Measurements from ENCODE around the gene CRIP3. TPM values are rescaled to one million over a fixed set of nuclear protein-coding genes. Genes with fewer than 3 reads are reported as not detected.

The CRIP3 gene
- total and polyA plus RNA-seq, 4 donors, result 1.1 to 9.5 (median 2.4) TPM

- Histone ChIP-seq H3K36me3 (ENCODE audit: control insufficient read depth in 4 of 4, insufficient read depth in 3 of 4, low read depth in 1 of 4, low read length in 3 of 4) (no peaks in the 10 kb centered on the region), H3K27me3 (ENCODE audit: control insufficient read depth in 4 of 4, insufficient read depth in 4 of 4, low read length in 3 of 4) (no peaks in the 10 kb centered on the region), H3K9me3 (ENCODE audit: control insufficient read depth in 4 of 4, low read length in 3 of 4) (no peaks in the 10 kb centered on the region), H3K27ac (ENCODE audit: low read depth in 1 of 2, low read length in 2 of 2) (no peak overlapping the region), H3K9ac (ENCODE audit: low read depth in 1 of 2, low read length in 2 of 2) (no peak overlapping the region), H3K4me1 (ENCODE audit: control insufficient read depth in 4 of 4, insufficient read depth in 4 of 4, low read length in 3 of 4) (peaks cover 5 to 22% (median 12%) of the 10 kb centered on the region in 4 donors), H3K4me3 (ENCODE audit: low read depth in 1 of 3, low read length in 3 of 3) (no peak overlapping the region)
- DNase-seq (ENCODE audit: low spot score), result no peak
- TF ChIP-seq FOXA2 (IDR thresholded peaks at IDR 0.05) (no peak), EGR1 (IDR thresholded peaks at IDR 0.05; ENCODE audit: low read depth in 2 of 2) (no peak), YY1 (IDR thresholded peaks at IDR 0.05) (no peak), JUND (IDR thresholded peaks at IDR 0.05) (no peak), RXRA (IDR thresholded peaks at IDR 0.05) (no peak)
- WGBS, result 95% methylated on average over 5 of the region's 5 CpGs
Observed at GRCh38 chr6:43285832-43286231, 22.8 kb downstream of the CRIP3 start.

DNA sequence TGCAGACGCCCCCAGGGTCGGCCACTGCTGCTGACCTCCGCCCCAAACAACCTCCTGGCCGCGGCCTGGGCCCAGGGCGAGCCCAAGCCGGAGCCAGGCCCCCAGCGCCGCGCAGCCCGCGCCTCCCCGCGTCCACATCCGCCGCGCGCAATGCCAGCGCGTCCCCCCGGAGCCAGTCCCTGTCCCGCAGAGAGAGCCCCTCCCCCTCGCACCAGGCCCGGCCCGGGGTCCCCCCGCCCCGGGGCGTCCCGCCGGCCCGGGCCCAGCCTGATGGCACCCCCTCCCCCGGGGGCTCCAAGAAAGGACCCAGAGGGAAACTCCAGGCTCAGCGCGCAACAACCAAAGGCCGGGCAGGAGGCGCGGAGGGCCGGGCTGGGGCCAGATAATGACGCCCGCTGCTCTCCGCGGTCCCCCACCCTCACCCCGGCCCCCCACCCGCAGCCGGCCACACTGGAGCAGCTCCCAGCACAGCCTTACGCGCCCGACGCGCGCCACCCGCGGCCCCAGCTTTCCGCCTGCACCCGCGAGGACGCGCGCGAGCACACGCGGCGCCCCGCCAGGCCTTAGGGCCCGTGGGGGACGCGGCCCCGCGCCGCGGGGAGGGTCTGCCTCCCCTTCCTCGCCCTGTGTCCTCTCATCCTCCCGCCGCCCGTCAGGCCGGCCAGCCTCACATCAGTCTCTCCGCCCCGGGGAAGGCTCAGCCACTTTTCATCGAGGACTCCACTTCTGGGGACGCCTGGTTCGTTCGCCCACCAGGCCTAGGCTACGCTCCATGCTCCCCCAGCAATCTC, 23.4 kb downstream of the CRIP3 start:
- DNase-seq (ENCODE audit: low spot score), result no peak
- H3K9me3 ChIP-seq (ENCODE audit: control insufficient read depth in 4 of 4, low read length in 3 of 4), result no peaks in the 10 kb centered on the region
- peaks cover 2 to 18% (median 11%) of the 10 kb centered on the region in 4 donors for H3K4me1 ChIP-seq (ENCODE audit: control insufficient read depth in 4 of 4, insufficient read depth in 4 of 4, low read length in 3 of 4)
- 54% methylated on average over 83 of the region's 83 CpGs for WGBS
- H3K4me3 ChIP-seq (ENCODE audit: low read depth in 1 of 3, low read length in 3 of 3), result no peak overlapping the region
- no peaks in the 10 kb centered on the region for H3K27me3 ChIP-seq (ENCODE audit: control insufficient read depth in 4 of 4, insufficient read depth in 4 of 4, low read length in 3 of 4)
- TF ChIP-seq FOXA2 (IDR thresholded peaks at IDR 0.05) (no peak), HNF4G (IDR thresholded peaks at IDR 0.05) (no peak), RXRA (IDR thresholded peaks at IDR 0.05) (no peak)
- TF ChIP-seq, protein P1, sequence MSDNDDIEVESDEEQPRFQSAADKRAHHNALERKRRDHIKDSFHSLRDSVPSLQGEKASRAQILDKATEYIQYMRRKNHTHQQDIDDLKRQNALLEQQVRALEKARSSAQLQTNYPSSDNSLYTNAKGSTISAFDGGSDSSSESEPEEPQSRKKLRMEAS (IDR thresholded peaks at IDR 0.05), result no peak
- TF ChIP-seq, protein P2, sequence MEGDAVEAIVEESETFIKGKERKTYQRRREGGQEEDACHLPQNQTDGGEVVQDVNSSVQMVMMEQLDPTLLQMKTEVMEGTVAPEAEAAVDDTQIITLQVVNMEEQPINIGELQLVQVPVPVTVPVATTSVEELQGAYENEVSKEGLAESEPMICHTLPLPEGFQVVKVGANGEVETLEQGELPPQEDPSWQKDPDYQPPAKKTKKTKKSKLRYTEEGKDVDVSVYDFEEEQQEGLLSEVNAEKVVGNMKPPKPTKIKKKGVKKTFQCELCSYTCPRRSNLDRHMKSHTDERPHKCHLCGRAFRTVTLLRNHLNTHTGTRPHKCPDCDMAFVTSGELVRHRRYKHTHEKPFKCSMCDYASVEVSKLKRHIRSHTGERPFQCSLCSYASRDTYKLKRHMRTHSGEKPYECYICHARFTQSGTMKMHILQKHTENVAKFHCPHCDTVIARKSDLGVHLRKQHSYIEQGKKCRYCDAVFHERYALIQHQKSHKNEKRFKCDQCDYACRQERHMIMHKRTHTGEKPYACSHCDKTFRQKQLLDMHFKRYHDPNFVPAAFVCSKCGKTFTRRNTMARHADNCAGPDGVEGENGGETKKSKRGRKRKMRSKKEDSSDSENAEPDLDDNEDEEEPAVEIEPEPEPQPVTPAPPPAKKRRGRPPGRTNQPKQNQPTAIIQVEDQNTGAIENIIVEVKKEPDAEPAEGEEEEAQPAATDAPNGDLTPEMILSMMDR (IDR thresholded peaks at IDR 0.05; ENCODE audit: low read depth, low read length, missing input control), result no peak
- H3K9ac ChIP-seq (ENCODE audit: low read depth in 1 of 2, low read length in 2 of 2), result no peak overlapping the region
- H3K36me3 ChIP-seq (ENCODE audit: control insufficient read depth in 4 of 4, insufficient read depth in 3 of 4, low read depth in 1 of 4, low read length in 3 of 4), result no peaks in the 10 kb centered on the region
- H3K27ac ChIP-seq (ENCODE audit: low read depth in 1 of 2, low read length in 2 of 2), result no peak overlapping the region

DNA sequence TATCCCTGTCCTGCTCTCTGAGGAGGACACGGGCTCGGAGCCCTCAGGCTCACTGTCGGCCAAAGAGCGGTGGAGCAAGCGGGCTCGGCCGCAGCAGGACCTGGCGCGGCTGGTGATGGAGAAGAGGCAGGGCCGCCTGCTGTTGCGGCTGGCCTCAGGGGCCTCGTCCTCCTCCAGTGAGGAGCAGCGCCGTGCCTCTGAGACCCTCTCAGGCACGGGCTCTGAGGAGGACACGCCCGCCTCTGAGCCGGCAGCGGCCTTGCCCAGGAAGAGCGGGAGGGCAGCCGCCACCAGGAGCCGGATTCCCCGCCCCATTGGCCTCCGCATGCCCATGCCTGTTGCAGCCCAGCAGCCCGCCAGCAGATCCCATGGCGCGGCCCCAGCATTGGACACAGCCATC, 24.7 kb downstream of the CRIP3 start:
- no peaks in the 10 kb centered on the region for H3K36me3 ChIP-seq (ENCODE audit: control insufficient read depth in 4 of 4, insufficient read depth in 3 of 4, low read depth in 1 of 4, low read length in 3 of 4)
- H3K4me1 ChIP-seq (ENCODE audit: control insufficient read depth in 4 of 4, insufficient read depth in 4 of 4, low read length in 3 of 4), result peaks cover 5 to 30% (median 18%) of the 10 kb centered on the region in 4 donors
- H3K4me3 ChIP-seq (ENCODE audit: low read depth in 1 of 3, low read length in 3 of 3), result no peak overlapping the region
- H3K9me3 ChIP-seq (ENCODE audit: control insufficient read depth in 4 of 4, low read length in 3 of 4), result no peaks in the 10 kb centered on the region
- 94% methylated on average over 27 of the region's 27 CpGs for whole genome bisulfite sequencing
- no peaks in the 10 kb centered on the region for H3K27me3 ChIP-seq (ENCODE audit: control insufficient read depth in 4 of 4, insufficient read depth in 4 of 4, low read length in 3 of 4)
- H3K9ac ChIP-seq (ENCODE audit: low read depth in 1 of 2, low read length in 2 of 2), result no peak overlapping the region
- no peak for DNase-seq (ENCODE audit: low spot score)
- H3K27ac ChIP-seq (ENCODE audit: low read depth in 1 of 2, low read length in 2 of 2), result no peak overlapping the region
- no peak for TF ChIP-seq TAF1 (conservative IDR thresholded peaks at IDR 0.05)
- no peak for TF ChIP-seq FOXA2 (IDR thresholded peaks at IDR 0.05)
- no peak for TF ChIP-seq EGR1 (IDR thresholded peaks at IDR 0.05; ENCODE audit: low read depth in 2 of 2)
- no peak for TF ChIP-seq HNF4G (IDR thresholded peaks at IDR 0.05)
- TF ChIP-seq FOXA1 (IDR thresholded peaks at IDR 0.05), result no peak
- TF ChIP-seq JUND (IDR thresholded peaks at IDR 0.05), result no peak
- TF ChIP-seq RAD21 (IDR thresholded peaks at IDR 0.05), result no peak
- TF ChIP-seq YY1 (IDR thresholded peaks at IDR 0.05), result no peak
- TF ChIP-seq, protein P2 (IDR thresholded peaks at IDR 0.05; ENCODE audit: low read depth, low read length, missing input control), result no peak
- TF ChIP-seq REST (IDR thresholded peaks at IDR 0.05), result no peak
- TF ChIP-seq, protein P1 (IDR thresholded peaks at IDR 0.05), result no peak
- no peak for TF ChIP-seq SP1 (IDR thresholded peaks at IDR 0.05)
- TF ChIP-seq ATF3 (IDR thresholded peaks at IDR 0.05), result no peak
- TF ChIP-seq HNF4A (conservative IDR thresholded peaks at IDR 0.05), result no peak
- TF ChIP-seq GABPA (IDR thresholded peaks at IDR 0.05 in 1 of 2, conservative IDR thresholded peaks at IDR 0.05 in 1 of 2), result no peak
